Iris pigment epithelial cell (primary cell): Measurements from ENCODE around the gene SUMO3.

Experiments used
- DNase-seq: peaks from one replicate; pipeline ENCODE4 v3.0.0-alpha.2; 2011; ENCODE audit warnings: low read depth

The SUMO3 gene

DNA sequence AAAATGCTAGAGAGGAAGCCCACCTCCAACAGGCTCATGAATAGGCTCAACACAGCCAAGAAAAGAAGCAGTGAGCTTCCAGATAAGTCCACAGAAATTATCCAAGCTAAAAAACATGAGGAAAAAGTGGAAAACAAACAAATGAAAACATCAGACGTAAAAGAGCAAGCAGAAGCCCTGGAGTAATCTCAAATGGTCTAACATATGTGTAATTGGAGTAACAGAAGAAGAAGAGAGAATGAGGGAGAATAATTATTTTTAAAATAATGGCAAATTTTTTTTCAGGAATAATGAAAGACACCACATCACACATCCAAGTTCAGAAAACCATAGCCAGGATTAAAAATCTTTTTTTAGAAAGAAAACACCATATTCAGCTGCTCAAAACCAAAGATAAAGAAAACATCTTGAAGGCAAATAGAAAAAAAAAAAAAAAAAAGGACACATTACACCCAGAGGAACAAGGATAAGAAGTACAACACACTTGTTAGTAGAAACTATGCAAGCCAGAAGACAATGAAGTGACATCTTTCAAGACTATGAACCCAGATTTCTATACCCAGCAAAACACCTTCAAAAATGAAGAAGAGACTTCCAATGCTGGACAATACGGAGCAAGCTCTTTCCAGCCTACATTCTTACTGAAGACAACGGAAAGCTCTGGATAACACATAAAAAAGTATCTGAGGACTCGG lies 10.6 kb upstream of the SUMO3 start:
- DNase-seq: no peak

DNA sequence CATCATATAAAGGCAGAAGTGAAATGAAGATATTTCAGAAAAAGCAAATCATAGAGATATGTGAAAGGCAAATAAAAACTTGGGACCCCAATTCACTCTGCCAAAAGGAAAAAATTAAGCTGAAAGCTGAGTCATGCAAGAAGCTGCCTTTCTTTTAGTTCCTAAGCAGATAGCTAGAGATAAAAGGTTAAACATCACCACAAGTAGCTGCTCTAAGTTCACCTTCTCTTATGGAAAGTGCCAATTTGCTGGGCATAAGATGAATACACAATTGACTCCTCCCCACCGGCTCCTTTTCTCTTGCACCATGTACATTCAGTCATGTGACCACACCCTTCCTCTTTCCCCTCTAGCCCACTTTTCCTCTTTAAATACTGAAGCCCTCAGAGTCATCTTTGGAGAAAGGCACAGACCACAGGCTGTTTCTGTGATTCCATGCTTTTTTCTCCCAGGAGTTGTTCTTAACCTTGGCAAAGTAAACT lies 5.4 kb upstream of the SUMO3 start:
- DNase-seq: no peak

DNA sequence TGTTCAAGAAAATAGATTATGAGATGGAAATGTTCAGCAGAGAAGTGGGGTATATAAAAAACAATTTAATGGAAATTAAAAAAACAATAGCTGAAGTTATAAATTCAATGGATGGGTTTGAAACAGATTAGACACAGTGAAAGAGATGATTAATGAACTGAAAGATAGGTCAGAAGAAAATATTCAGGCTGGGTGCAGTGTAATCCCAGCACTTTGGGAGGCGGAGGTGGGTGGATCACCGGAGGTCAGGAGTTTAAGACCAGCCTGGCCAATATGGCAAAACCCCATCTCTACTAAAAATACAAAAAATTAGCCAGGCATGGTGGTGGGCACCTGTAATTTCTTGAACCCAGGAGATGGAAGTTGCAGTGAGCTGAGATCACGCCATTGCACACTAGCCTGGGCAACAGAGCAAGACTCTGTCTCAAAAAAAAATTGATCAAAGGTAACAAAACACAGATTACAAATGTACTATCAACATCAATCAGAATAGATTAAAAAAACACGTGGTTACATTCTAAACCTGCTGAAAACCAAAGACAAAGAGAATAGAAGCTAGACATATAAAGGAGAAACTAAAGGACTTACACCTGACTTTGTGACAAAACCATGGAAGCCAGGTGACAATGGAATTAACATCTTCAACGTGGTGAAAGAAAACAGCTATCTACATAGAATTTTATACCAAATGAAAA lies 4.8 kb upstream of the SUMO3 start:
- no peak for DNase-seq

DNA sequence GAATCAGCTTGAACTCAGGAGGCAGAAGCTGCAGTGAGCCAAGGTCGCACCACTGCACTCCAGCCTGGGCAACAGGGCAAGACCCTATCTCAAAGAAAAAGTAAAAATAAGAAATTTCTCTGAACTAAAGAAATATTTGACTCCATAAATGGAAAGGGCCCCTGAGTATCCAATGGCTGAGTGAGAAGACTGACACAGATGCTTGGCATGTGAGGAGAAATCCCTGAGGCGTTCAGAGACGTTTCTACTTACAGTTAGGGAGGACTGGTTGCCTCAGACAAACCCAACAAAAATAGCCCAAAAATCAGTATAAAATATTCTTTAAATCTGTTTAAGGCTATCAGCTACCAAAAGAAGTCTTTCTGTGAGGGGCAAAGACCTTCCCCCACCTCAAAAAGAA lies 3.0 kb upstream of the SUMO3 start:
- DNase-seq: peak; percentile 68

DNA sequence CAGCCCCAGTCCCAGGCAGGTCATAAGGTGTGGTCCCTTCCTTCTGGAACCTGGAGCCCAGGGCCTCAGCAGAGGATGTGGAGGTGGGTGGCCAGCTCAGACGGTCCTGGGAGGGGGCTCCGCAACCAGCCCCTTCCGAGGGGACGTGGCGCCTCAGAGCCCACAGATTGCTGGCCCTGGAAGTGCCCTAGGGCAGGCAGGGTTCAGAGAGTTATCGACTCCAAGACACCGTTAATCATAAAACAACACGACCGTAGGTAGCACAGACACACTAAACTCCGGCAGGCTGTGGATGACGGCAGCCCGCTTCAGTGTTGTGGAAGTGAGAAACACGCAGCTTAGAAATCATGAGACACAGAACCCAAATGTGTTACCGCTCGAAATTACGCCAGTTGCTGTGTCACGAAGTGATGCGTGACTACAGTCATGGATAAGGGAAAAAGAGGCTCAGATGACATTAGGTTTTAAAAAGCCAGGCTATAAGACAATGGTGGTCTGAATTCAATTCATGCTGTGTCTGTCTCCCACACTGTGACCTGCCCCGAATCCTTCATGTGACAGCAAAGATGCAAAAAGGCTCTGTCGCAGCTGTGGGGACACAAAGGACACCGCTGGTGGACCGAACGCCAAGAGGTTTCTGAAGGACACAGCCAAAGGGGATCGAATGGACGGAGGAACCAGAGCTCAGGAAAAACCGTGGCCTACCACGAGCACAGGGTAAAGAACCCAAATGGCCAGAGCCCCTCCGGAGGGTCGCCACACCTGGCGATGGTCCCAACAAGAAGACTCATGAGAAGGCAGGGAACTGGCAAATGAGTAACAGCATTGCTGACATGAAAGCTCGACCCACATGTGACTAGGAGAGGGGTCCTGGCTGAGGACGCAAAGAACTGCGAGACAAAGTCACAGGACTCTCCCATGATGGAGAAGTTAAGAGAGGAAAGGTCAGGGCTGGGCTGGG lies 1.7 kb upstream of the SUMO3 start:
- no peak for DNase-seq

DNA sequence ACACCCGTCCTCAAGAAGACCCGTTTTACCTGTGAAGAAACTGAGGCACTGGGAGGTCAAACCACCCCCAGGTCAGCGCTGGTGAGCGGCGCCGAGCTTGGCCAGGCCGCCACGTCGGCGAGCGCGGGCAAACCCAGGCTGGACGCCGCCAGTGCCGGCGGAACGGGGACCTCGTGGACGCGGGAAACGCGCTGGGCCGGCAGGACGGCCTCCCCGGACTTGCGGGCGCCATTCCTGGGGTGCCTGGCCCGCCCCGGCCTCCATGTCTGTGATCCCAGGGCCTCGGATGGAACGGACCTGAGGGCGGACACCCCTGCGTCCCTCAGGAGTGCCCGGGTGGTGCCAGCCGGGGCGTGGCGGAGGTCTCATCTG lies 764 bp upstream of the SUMO3 start:
- no peak for DNase-seq

DNA sequence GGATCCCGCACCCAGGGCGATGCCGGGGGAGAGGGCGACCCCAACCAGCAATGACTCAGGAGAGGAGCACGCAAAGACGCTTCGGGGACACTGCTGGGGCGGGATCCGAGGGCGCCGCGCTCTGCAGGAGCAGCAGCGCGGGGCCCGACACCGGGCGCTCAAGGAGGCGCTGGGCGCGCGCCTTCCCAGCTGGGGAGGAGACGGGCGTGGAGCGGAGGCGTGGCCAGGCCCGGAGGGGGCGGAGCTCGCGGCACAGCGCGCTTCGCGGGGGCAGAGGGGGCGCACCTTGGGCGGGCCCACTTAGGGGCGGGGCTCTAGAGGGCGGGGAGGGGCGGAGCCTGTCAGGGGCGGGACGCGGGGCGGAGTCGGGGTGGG lies 369 bp downstream of the SUMO3 start:
- peak; percentile 91 for DNase-seq

DNA sequence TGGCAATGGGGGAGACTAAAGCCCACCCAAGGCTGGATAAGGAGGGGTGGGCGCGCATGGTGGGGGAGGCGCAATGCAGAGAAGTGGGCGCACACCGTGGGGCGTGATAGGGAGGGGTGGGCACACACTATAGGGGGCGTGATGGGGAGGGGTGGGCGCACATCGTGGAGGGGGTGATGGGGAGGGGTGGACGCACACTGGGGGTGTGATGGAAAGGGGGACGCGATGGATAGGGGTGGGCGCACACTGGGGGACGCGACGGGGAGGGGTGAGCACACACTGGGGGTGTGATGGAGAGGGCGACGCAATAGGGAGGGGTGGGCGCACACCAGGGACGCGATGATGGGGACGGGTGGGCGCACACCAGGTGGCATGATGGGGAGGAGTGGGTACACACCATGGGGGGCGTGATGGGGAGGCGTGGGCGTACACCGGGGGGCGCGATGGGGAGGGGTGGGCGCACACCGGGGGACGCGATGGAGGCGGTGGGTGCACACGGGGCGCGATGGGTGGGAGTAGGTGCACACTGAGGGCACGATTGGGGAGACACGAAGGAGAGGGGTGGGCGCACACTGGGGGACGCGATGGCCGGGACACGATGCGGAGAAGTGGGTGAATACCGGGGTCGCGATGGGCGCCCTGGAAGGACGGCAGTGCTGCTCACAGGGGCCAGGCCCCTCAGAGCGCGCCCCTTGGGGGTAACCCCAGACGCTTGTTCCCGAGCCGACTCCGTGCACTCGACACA lies 929 bp downstream of the SUMO3 start:
- no peak for DNase-seq

DNA sequence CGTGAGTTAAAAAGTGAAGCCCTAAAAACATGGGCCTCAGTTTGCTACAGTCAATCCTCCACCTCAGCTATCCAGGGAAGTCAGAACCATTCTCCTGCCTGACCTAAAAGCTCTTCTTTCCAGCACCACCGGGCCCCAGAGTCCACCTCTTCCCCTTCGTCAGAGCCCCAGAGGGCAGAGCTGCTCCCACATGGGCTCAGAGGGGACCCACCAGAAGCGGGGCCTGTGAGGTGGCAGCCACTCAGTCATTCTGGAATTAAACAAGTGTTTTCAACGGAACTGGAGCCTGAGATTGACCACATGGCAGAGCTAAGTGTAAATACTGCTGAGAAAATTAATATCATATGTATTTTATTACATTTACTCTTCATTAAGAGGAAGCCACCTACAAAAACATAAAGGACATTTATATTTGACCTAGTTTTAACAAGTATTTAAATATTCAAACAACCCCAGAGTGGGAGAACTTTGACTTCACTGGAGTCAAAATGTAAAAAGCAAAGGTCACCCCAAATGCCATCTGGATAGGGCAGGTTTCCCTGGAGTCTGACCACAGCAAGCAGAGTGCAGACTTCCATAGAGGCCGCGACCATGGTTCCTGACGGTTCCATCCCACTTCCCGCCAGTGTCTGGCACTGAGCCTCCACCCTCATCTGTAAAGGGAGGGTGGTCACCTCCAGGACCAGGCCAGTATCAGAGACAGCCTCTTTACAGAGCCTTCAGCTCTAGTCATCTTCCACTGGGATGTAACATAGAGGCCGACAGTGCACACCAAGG lies 1.8 kb downstream of the SUMO3 start:
- no peak for DNase-seq

DNA sequence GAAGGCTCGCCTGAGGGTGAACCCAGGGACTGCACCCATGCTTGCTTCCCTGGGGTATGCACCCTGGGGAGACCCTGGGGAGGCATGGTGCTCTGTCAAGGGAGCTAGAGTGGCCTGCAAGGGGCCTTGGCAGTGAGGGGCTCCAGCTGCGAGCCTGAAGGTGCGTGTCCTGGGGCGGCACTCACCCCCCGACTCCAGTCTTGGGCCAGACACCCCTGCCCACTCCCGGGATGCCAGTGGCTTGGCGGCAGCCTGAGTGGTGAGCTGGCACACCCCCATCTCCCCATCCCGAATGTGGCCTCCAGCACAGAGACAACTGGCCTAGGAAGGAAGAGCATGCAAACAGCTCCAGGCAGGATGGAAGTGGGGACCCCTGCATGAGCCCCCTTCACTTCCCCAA lies 2.6 kb downstream of the SUMO3 start:
- DNase-seq: no peak

DNA sequence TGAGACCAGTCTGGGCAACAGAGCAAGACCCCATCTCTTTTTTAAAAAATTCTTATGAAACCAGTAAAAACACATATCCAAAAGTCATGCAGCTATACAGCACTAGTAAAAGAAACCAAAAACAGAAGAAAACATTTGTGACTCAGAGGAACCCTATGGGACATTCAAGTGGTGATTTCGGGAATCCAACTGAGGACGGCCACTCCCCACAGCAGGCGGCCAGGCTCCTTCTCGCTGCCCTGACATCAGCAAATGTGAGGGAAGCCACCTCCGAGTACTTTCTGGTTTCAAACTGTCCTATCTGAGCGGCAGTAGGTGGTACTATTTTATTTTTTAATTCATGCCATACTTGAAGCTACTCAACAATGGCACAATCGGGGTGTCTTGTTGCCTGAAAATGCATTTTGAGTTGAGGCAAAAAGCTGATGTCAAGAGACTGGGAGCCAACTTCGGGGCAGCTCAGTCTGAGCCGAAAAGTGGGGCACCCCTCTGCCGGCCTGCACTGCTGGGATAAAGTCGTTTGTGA lies 3.3 kb downstream of the SUMO3 start:
- DNase-seq: no peak

DNA sequence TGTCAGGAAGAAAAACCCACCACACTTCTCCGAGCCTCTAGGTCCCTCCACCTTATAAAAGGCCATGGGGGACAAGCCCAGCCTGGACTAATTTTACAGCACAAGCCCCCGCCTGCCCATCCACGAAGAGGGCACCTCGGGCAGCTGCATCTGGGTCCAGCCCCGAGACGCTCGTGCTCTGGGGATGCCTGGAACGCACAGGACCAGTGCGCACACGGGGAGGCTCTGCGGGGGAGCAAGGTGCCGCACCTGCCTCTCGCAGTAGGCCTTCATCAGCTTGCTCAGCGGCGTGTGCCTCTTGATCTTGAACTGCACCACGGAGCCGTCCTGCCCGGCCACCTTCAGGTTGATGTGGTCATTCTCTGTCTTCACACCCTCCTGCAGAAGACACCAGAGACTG lies 4.1 kb downstream of the SUMO3 start:
- no peak for DNase-seq

DNA sequence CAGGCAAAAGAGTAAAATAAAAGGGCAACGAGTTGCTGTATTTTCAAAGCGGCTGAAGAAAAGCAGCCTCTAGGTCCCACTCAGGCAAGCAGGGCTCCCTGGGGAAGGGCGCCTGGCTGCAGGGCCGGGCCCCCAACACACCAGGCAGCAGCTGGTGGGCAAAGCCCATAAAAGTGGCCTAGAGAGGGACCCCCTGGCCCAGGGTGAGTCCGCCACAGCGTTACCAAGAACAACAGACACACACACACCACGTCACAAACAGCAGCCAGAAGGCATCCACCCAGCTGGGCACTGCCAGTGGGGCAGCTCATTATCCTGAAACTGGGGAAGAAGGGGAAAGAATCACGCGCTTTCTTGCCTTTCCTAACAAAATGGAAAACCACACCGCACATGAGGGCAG lies 4.7 kb downstream of the SUMO3 start:
- DNase-seq: no peak

DNA sequence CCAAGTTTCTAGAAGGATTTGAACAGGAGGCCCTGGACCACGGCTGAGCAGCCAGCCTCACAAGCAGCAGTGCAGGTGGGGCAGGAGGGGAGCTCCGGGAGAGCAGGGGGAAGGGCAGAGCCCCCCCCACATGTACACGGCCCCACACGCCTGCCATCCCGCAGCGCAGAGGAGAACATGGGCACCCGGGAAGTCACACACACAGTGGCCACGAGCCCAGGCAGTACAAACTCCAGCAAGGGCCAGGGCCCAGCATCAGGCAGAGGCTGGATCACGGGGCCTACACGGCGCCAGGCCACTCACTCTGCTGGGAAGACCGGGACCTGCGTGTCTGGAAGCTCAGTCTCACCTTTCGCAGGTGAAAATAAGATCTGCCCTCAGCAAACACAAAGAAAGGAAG lies 5.2 kb downstream of the SUMO3 start:
- DNase-seq: no peak

DNA sequence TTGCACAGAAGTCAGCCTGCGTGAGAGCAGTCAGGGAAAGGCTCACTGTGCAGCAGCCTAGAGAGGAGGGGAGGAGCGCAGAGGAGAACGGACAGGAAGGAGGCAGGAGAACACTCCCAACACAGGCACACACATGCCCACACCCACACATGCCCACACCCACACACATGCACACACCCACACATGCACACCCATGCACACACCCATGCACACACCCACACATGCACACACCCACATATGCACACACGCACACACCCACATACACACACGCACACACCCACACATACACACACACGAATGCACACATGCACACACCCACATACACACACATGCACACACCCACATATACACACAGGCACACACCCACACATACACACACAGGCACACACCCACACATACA lies 7.1 kb downstream of the SUMO3 start:
- DNase-seq: no peak

DNA sequence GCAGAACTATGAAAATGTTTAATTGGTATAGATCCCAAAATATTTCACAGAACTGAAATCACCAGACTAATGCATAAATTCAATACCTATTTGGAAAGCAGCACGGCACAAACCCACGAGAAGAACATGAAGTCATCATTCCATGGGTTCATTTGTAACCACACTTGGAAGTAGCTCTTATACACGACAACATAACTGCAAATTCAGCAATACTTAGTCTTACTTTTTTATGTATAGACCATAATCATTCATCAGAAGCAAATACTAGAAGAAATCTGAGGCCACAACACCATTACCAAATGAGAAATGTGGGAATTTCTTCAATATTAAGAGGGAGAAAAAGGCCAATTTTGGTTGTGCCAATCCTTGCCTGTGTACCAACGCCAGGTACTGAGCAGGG lies 12.0 kb downstream of the SUMO3 start:
- no peak for DNase-seq

DNA sequence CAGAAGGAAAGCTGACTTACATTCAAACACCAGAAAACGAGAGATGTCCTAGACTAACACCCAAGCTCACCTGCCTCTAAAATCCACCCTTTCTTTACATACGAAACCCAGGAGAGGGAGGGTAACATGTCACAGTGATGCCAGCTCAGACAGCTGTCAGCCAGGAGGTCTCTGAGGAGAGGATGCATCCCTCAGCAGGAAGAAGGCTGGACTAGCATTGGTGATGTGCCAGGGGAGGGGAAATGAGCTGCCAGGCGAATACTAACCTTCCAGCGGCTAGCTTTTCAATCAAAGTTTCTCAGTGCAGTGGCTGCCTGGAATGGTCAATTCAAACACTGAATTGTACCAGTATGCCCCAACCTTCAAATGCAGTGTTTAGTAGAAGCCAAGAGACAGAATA lies 12.6 kb downstream of the SUMO3 start:
- DNase-seq: no peak

DNA sequence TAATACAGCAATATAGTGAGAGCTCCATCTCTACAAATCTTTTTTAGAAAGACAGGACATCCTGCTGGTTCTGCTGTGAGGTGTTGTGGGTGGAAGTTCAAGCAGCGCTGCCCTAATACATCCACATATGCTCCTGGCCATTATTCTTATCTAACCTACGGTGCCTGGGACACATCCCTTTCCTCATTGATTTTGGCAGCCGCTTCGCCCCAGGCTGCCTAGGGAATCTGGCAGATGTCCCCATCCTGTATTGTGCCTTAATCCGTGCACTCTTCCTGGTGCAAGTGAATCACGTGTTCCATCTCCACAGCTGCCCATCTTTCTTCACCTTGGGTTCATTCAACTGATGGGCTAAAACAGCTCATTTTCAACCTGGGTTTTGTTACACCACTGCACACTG lies 13.1 kb downstream of the SUMO3 start:
- no peak for DNase-seq

DNA sequence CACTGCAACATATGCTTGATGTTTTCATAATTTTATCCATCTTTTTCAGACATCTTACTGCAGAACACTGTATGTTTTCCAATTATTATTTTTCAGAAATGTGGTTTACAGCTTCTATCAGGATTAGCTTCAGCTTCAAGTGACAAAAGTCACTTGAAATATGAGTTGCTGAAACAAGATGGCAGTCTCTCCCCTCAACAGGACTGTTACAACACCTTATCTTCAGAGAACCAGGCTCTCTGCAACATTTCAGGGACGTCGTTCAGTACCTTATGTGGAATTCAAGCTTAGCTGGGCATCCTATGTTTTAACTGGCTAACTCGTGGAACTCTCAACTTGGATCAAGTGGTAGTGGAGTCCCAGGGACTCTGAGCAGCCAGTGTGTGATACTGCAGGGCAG lies 14.2 kb downstream of the SUMO3 start:
- no peak for DNase-seq

DNA sequence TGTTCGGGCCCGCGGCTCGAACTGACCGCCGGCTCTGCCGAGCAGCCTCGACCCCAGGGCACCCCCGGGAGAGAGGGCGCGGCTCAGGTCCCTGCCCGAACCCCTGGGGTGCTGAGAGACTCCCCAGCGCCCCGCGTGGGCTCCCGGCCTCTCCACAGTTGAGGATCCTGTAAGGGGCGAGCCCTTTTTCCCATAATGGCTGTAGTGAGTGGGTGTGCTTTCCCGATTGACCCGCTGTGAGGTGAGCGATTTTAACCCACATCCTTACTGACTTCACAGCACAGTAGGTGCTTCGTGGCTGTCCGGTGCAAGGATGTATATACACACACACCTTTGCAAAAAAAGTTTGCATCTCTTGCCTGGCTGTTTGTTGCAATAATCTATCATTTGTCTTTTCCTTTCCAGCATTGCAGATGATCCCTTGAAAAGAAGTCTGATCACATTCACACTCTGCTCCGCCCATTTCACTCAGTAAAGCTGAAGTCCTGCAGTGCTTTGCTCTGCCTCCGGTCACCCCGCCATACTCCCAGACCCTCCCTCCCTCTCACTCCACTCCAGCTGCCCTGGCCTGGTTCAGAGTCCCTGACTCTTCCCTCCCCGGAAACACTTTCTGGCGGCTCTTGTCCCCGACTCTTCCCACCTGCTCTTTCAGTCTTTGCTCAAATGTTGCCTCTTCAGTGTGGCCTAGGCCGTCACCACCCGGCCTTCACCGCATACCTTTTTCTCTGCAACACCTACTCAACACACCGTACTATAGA lies 15.3 kb downstream of the SUMO3 start:
- DNase-seq: no peak
